MM.1S (cell line): ENCODE results near the gene CTDSP2.
"Not testable (repeated sequence)": the region's sequence is repeated elsewhere in the genome, so short reads cannot be mapped to it uniquely, and the experiment has no call there.

Experiments used
- DNase-seq: peaks from one replicate; pipeline ENCODE4 v3.0.0-alpha.2; 2015
- H2AFZ ChIP-seq: fragments of 300-600 bp; sonication (generic); 2 replicates; pipeline ENCODE4 v1.6.0; 2016; ENCODE audit warnings: antibody characterized with exemption, low read length
- H3F3A ChIP-seq: fragments of 300-600 bp; sonication (generic); 2 replicates; pipeline ENCODE4 v1.6.1; 2016; ENCODE audit warnings: mild to moderate bottlenecking, antibody characterized with exemption, low read length, moderate library complexity, mixed read lengths; ENCODE audit not compliant: insufficient read depth
- H3K27ac ChIP-seq: fragments of 300-600 bp; sonication (generic); 2 replicates; pipeline ENCODE4 v1.5.1; 2016; ENCODE audit warnings: mild to moderate bottlenecking, low read length
- H3K27me3 ChIP-seq: fragments of 300-600 bp; sonication (generic); replicated peaks from 2 replicates; pipeline ENCODE4 v1.6.0; 2016; ENCODE audit warnings: low read length; ENCODE audit not compliant: insufficient read depth
- H3K36me3 ChIP-seq: fragments of 300-600 bp; sonication (generic); replicated peaks from 2 replicates; pipeline ENCODE4 v1.6.1; 2016; ENCODE audit warnings: mild to moderate bottlenecking, low read length, mixed read lengths; ENCODE audit not compliant: insufficient read depth
- H3K4me1 ChIP-seq: fragments of 300-600 bp; sonication (generic); 2 replicates; pipeline ENCODE4 v1.6.1; 2016; ENCODE audit warnings: low read length, mixed read lengths
- H3K4me2 ChIP-seq: fragments of 300-600 bp; sonication (generic); 2 replicates; pipeline ENCODE4 v1.6.0; 2016; ENCODE audit warnings: low read depth, low read length
- H3K4me3 ChIP-seq: fragments of 300-600 bp; sonication (generic); 2 replicates; pipeline ENCODE4 v1.5.1; 2016; ENCODE audit warnings: low read length, mixed read lengths
- H3K79me2 ChIP-seq: fragments of 300-600 bp; sonication (generic); 2 replicates; pipeline ENCODE4 v1.6.1; 2016; ENCODE audit warnings: mixed run types, low read length, mixed read lengths
- H3K9ac ChIP-seq: fragments of 300-600 bp; sonication (generic); 2 replicates; pipeline ENCODE4 v1.6.1; 2016; ENCODE audit warnings: low read length, mixed read lengths
- H3K9me2 ChIP-seq: fragments of 300-600 bp; sonication (generic); replicated peaks from 2 replicates; pipeline ENCODE4 v1.6.1; 2016; ENCODE audit warnings: mild to moderate bottlenecking, low read length, mixed read lengths; ENCODE audit not compliant: insufficient read depth
- H3K9me3 ChIP-seq: fragments of 300-600 bp; sonication (generic); replicated peaks from 2 replicates; pipeline ENCODE4 v1.6.1; 2016; ENCODE audit warnings: mild to moderate bottlenecking, low read length, mixed read lengths; ENCODE audit not compliant: insufficient read depth
- H4K20me1 ChIP-seq: fragments of 300-600 bp; sonication (generic); 2 replicates; pipeline ENCODE4 v1.6.1; 2016; ENCODE audit warnings: mild to moderate bottlenecking, low read length, moderate library complexity, mixed read lengths; ENCODE audit not compliant: insufficient read depth
- EZH2 ChIP-seq: fragments of 300-600 bp; sonication (generic); optimal IDR thresholded peaks from 2 replicates; pipeline ENCODE3; 2017; ENCODE audit warnings: low read depth, mild to moderate bottlenecking, antibody characterized with exemption, low read length, mixed read lengths
- EZH2phosphoT487 ChIP-seq: fragments of 300-600 bp; sonication (generic); IDR thresholded peaks from 2 replicates; pipeline ENCODE4 v1.6.1; 2018; ENCODE audit warnings: antibody characterized with exemption, low read length
- TF ChIP-seq, protein P1 (sequence below): fragments of 300-600 bp; sonication (generic); IDR thresholded peaks from 2 replicates; pipeline ENCODE4 v1.5.1; 2016; ENCODE audit warnings: antibody characterized with exemption, low read length, mixed read lengths

The CTDSP2 gene

DNA sequence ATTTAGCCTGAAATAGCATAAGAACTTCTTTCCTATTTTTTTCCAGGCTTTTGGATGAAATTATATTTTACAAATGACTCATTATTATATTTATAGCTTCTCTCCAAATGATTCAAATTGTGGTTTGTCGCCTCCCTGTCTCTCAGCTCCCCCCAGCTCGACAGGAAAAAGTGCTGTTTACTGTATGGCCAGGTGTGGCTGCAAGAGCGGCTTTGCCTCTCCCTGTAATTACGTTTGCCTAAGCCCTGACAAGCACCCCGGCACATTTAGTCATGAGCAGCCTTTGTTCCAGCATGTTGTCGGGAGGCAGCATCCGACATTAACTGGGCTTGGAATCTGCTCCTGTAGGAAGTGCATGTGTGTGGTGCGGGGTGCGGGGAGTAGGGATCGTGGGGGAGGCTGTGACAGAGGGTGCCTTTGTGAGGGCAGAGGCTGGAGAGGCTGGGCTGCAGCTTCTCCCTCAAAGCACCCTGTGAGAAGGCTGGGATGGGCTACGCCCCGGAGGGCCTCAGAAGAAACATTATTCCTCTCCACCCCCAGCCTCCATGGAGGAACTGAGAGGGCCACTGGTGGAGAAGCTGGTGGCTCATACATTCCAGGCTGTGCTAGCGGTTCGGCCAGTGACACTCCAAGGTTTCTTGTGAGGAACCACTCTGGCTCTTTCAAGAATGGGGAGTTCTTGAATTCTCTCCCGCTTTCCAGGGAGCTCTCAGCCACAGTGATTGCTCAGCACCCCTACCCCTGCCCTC, 42.1 kb upstream of the CTDSP2 start:
- H4K20me1 ChIP-seq: no peaks in the 10 kb centered on the region
- H3K4me3 ChIP-seq: no peak overlapping the region; the same call in 1 of the 2 replicates
- peaks cover 18% of the 10 kb centered on the region for H3K4me1 ChIP-seq
- no peak for TF ChIP-seq EZH2
- TF ChIP-seq, protein P1, sequence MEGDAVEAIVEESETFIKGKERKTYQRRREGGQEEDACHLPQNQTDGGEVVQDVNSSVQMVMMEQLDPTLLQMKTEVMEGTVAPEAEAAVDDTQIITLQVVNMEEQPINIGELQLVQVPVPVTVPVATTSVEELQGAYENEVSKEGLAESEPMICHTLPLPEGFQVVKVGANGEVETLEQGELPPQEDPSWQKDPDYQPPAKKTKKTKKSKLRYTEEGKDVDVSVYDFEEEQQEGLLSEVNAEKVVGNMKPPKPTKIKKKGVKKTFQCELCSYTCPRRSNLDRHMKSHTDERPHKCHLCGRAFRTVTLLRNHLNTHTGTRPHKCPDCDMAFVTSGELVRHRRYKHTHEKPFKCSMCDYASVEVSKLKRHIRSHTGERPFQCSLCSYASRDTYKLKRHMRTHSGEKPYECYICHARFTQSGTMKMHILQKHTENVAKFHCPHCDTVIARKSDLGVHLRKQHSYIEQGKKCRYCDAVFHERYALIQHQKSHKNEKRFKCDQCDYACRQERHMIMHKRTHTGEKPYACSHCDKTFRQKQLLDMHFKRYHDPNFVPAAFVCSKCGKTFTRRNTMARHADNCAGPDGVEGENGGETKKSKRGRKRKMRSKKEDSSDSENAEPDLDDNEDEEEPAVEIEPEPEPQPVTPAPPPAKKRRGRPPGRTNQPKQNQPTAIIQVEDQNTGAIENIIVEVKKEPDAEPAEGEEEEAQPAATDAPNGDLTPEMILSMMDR: peak; percentile 18; the same call in 1 of the 2 replicates
- H3K9me3 ChIP-seq: no peaks in the 10 kb centered on the region
- H3K27ac ChIP-seq: peak overlapping the region; percentile 22; the same call in 1 of the 2 replicates
- H3K4me2 ChIP-seq: peak overlapping the region; percentile 52
- DNase-seq: peak; percentile 74
- H3F3A ChIP-seq: no peaks in the 10 kb centered on the region
- no peaks in the 10 kb centered on the region for H3K36me3 ChIP-seq
- peak overlapping the region; percentile 36 for H2AFZ ChIP-seq
- no peaks in the 10 kb centered on the region for H3K79me2 ChIP-seq
- no peaks in the 10 kb centered on the region for H3K9me2 ChIP-seq
- H3K9ac ChIP-seq: peak overlapping the region; percentile 11; the same call in 1 of the 2 replicates
- no peaks in the 10 kb centered on the region for H3K27me3 ChIP-seq

DNA sequence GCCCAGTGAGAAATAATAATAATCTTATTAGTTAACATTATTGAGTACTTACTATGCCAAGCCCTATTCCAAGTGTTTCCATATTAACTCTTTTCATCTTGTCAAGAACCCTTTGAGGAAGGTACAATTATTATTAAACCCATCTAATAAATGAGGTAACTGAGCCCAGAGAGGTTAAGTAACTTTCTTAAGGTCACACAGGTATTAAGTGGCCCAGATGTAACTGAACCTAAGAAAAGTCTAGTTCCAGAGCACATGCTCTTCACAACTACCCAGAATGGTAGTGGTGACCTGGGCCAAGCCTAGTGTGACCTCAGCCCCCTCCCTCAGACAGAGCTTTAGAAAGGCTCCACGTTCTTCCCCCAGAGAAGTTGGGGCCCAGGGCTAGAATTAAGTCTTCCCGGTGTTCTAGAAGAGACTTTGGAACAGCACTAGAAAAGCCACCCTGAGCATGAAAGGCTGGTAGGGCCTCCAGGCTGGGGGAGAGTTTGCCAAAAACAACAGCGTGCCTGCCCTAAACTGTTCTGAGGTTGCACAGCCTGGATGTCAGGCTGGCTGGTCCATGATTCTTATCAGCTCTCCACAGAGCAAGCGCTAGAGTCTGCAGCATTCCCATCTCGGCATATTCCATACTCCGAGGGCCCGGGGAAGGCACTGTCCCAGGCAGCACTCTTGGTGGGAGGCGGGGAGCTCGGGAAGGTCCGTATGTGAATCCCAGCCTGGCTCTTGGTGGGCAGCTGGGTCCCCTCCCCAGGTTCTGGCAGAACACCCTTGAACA, 41.3 kb upstream of the CTDSP2 start:
- Histone ChIP-seq H3K4me3 (no peak overlapping the region), H2AFZ (no peak overlapping the region), H3K9ac (no peak overlapping the region), H3K79me2 (no peaks in the 10 kb centered on the region), H3K4me2 (peak overlapping the region; percentile 52), H3K36me3 (no peaks in the 10 kb centered on the region), H3K27me3 (no peaks in the 10 kb centered on the region), H3K4me1 (peaks cover 18% of the 10 kb centered on the region), H3K27ac (no peak overlapping the region; the same call in 1 of the 2 replicates), H3F3A (no peaks in the 10 kb centered on the region), H3K9me3 (no peaks in the 10 kb centered on the region), H4K20me1 (no peaks in the 10 kb centered on the region), H3K9me2 (no peaks in the 10 kb centered on the region)
- DNase-seq: no peak
- TF ChIP-seq, protein P1: no peak
- TF ChIP-seq EZH2phosphoT487 (no peak), EZH2 (no peak)

DNA sequence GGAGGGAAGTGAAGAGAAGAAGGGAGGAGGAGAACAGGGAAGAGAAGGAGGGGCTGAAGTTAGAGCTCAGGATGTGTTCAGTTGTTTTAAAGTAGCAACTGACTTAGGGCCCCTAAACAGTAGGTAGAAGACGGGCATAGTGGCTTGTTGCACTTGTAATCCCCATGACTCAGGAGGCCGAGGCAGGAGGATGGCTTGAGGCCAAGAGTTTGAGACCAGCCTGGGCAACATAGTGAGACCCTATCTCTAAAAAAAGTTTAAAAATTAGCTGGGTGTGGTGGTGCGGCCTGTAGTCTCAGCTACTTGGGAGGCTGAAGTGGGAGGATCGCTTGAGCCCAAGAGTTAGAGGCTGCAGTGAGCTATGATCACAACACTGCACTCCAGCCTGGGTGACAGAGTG, 40.4 kb upstream of the CTDSP2 start:
- H3K27ac ChIP-seq, H3K79me2 ChIP-seq, H3K9me2 ChIP-seq, H4K20me1 ChIP-seq, H3K9me3 ChIP-seq, H3K9ac ChIP-seq, H3K36me3 ChIP-seq, H2AFZ ChIP-seq, H3K4me2 ChIP-seq, H3K27me3 ChIP-seq, H3K4me3 ChIP-seq, DNase-seq, H3F3A ChIP-seq: not testable (repeated sequence)
- H3K4me1 ChIP-seq: peaks cover 18% of the 10 kb centered on the region

DNA sequence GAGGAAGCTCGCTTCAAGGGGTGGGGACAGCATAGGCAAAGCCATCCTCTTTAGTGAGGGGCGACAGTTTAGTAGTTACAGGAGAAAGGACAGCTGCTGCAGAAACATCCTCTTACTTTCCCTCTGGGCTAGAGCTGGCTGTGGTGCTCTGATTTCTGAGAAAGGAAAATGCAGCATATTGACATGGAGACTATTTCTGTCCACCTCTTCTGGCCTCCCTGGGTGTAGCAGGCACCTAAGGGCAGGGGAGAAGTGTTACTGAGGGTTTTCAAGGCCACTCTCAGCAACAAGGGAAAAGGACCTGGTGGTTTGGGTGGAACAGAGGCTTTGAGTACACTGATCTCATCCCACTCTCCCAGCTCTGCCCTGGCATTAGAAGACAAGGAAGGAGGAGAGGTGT, 40.0 kb upstream of the CTDSP2 start:
- no peak overlapping the region for H2AFZ ChIP-seq
- H3K9ac ChIP-seq: no peak overlapping the region
- TF ChIP-seq, protein P1: no peak
- H3K4me2 ChIP-seq: no peak overlapping the region
- no peaks in the 10 kb centered on the region for H3F3A ChIP-seq
- no peak overlapping the region for H3K27ac ChIP-seq
- no peak for DNase-seq
- H4K20me1 ChIP-seq: no peaks in the 10 kb centered on the region
- no peaks in the 10 kb centered on the region for H3K79me2 ChIP-seq
- no peaks in the 10 kb centered on the region for H3K27me3 ChIP-seq
- H3K9me2 ChIP-seq: no peaks in the 10 kb centered on the region
- no peaks in the 10 kb centered on the region for H3K9me3 ChIP-seq
- H3K4me3 ChIP-seq: no peak overlapping the region
- H3K4me1 ChIP-seq: peaks cover 18% of the 10 kb centered on the region
- no peaks in the 10 kb centered on the region for H3K36me3 ChIP-seq
